GM12873 (cell line): Measurements from ENCODE around the gene GRAMD1B.

Experiments
- TF ChIP-seq, protein P1 (sequence below): IDR thresholded peaks from 2 replicates; pipeline ENCODE4 v1.5.1; 2012; ENCODE audit warnings: low read depth, mild to moderate bottlenecking, moderate library complexity, low read length, control low read depth; ENCODE audit not compliant: insufficient read depth; ENCODE audit errors: missing control alignments

The GRAMD1B gene

DNA sequence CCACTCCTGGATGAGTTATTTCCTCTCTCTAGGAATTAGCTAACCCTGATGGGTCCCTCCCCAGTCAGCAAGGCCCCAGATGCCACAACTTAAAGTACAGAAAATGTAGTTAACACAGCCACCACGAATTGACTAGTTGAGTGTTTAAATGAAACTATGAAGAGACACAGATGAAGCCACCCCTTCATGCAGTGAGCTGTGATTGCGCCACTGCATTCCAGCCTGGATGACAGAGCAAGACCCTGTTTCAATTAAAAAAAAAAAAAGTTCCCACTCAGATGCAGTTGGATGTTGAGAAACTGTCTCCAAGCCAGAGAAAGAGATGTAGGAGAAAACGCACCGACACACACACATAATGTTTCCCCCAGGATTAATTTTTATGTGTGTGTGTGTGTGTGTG is 171.1 kb downstream of the GRAMD1B start:
- TF ChIP-seq, protein P1, sequence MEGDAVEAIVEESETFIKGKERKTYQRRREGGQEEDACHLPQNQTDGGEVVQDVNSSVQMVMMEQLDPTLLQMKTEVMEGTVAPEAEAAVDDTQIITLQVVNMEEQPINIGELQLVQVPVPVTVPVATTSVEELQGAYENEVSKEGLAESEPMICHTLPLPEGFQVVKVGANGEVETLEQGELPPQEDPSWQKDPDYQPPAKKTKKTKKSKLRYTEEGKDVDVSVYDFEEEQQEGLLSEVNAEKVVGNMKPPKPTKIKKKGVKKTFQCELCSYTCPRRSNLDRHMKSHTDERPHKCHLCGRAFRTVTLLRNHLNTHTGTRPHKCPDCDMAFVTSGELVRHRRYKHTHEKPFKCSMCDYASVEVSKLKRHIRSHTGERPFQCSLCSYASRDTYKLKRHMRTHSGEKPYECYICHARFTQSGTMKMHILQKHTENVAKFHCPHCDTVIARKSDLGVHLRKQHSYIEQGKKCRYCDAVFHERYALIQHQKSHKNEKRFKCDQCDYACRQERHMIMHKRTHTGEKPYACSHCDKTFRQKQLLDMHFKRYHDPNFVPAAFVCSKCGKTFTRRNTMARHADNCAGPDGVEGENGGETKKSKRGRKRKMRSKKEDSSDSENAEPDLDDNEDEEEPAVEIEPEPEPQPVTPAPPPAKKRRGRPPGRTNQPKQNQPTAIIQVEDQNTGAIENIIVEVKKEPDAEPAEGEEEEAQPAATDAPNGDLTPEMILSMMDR = no peak

DNA sequence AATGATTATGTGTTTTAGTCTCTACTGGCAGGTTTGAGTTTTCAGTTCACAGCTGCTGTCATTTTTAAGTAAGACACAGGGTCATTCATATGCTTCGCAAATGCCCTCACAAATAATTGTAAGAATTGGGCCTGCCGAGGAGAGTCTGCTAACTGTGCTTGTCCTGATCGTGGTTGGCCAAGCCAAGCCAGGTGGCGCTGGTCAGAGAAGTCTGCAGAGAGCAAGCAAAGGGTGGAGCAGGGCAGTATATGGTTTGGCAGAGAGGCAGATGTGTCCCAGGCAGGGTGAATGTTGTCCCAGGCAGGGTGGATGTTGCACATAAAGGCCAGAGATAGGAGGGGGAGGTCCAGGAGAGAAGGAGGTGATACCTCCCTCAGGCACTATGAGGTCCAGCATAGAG is 171.7 kb downstream of the GRAMD1B start:
- TF ChIP-seq, protein P1 = no peak

DNA sequence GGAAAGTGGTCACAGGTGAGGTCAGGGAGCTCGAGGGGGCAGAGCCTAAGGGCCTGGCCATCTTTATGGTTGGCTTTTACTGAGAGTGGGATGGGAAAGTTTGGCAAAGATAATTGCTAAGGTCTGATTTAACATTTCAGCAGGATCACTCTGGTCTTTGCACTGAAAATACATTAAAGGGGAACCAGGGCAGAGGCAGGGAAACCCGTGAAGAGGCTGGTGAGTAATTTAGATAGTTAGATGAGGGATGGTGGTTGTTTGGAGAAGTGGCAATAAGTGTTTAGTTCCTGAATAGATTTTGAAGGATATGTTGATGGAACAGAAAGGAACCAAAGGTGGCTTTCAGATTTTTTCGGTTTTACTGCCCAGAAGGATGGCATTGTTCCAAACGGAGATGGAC is 173.6 kb downstream of the GRAMD1B start:
- TF ChIP-seq, protein P1 = no peak

DNA sequence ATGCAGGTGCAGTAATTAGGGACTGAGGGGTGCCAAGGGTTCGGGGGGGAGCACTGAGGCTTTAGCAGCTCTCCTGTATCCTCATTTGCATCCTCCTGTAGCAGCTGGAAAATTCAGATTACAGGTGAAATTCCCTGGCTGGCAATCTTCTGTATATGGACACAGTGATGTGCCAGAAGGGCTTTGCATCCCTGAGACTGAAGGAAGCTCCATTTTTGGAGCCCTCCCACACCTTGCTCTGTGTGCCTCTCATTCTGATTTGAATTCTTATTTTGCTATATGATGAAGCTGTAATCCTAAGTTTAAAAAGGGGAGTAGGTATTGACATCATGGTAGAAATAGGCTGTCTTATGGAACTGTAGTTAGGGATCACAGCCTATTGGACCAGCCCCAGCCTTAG is 177.7 kb downstream of the GRAMD1B start:
- TF ChIP-seq, protein P1 = no peak

DNA sequence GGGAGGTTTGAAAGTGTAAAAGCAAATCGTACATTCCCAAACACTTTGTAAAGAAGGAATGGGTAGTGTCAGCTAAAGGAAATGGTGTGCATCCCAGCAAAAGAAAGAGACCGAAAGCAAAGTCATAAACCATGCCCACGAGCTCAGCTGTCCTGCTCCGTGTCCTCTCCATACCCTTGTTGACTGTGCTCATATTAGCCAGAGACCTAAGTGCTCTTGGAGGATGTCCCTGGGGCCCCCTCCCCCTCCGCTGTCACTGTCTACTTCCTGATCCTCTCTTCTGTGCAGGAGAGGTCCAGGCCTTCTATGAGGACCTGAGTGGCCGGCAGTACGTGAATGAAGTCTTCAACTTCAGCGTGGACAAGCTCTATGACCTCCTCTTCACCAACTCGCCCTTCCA is 178.3 kb downstream of the GRAMD1B start:
- TF ChIP-seq, protein P1 = no peak

DNA sequence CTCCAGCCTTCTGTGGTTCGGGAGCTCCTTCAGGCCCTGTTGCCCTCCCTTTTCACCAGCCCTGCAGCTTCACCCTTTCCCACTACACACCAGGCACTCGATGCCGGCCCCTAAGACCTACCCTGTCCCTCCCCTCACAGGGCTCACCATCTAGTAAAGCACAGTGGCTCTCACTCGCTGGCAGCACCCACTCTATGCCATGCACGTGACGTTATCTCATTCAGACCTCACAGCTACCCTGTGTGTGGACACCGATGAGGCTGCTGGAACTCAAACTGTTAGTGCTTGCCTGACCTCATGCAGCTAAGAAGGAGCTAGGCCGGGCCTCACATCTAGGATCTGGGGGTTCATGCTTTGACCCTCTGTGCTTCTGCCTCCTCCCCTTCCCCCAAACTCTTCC is 178.9 kb downstream of the GRAMD1B start:
- TF ChIP-seq, protein P1 = no peak

DNA sequence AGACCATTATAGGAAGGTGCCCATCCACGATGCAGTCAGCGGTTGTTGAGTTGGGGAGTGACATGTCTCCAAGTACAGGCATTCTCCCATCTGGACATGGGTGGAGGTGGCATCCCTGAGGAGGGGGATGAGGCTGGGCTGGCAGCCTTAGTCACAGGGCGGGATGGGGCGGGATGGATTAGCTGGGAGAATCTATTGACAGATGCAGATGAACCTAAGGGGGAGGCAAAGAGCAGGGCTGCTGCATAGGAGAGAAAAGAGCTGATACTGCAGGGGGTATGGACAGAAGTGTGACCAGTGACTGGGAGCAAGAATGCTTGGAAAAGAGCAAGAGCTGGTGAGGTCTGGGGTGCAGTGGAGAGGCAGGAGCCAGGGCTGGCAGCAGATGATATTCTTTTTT is 181.6 kb downstream of the GRAMD1B start:
- TF ChIP-seq, protein P1 = no peak
